Measurements from ENCODE around the gene ALKBH5. TPM values are rescaled to one million over a fixed set of nuclear protein-coding genes. Genes with fewer than 3 reads are reported as not detected.

The ALKBH5 gene
- total RNA-seq, 1 experiment from 2014 or later = 97.8 TPM

- no peak for TF ChIP-seq RAD21 (IDR thresholded peaks at IDR 0.05; ENCODE audit: low read depth)
- no peak for TF ChIP-seq JUND (IDR thresholded peaks at IDR 0.05)
- no peak for TF ChIP-seq MAX (IDR thresholded peaks at IDR 0.05)
These were observed 45.6 kb downstream of the ALKBH5 start (continued) for GRCh38 chr17:18229254-18229653.

- peaks cover 17% of the 10 kb centered on the region for H3K79me2 ChIP-seq (ENCODE audit: insufficient read depth, low read length)
- POLR2A ChIA-PET = no interaction called here
- no peak for DNase-seq (ENCODE audit: low read depth, low spot score)
These were observed 46.1 kb downstream of the ALKBH5 start for GRCh38 chr17:18229771-18230170.

More at GRCh38 chr17:18229771-18230170, 46.1 kb downstream of the ALKBH5 start:
- no peak for ATAC-seq
- Histone ChIP-seq H3K27ac (ENCODE audit: low read depth, low read length) (no peak overlapping the region), H3K4me2 (ENCODE audit: low read length) (no peak overlapping the region), H3K9me3 (ENCODE audit: control insufficient read depth in 1 of 2, insufficient read depth in 1 of 2, low read depth in 1 of 2, low read length in 2 of 2) (no peaks in the 10 kb centered on the region), H3K4me1 (ENCODE audit: control insufficient read depth in 1 of 2, insufficient read depth in 2 of 2, low read length in 2 of 2) (peaks cover 11 to 13% of the 10 kb centered on the region in 2 experiments; a peak in 3 of 4 replicates), H4K20me1 (ENCODE audit: insufficient read depth) (no peaks in the 10 kb centered on the region), H3K9me2 (ENCODE audit: insufficient read depth) (no peaks in the 10 kb centered on the region), H3K27me3 (ENCODE audit: insufficient read depth, low read length) (no peaks in the 10 kb centered on the region), H2AFZ (ENCODE audit: low read depth, low read length, poor library complexity, severe bottlenecking) (no peak overlapping the region), H3K9ac (ENCODE audit: low read length) (no peak overlapping the region), H3K36me3 (ENCODE audit: control insufficient read depth in 1 of 2, insufficient read depth in 2 of 2, low read length in 2 of 2) (no peaks in the 10 kb centered on the region), H3K4me3 (replicated peaks in 1 of 2; ENCODE audit: low read depth in 1 of 2, low read length in 2 of 2) (no peak overlapping the region)
- TF ChIP-seq CTCF (IDR thresholded peaks at IDR 0.05 in 2 of 3, conservative IDR thresholded peaks at IDR 0.05 in 1 of 3; ENCODE audit: borderline replicate concordance in 1 of 3, insufficient read depth in 1 of 3, low read depth in 2 of 3, low read length in 2 of 3) = no peak
- no peak for TF ChIP-seq CEBPB (IDR thresholded peaks at IDR 0.05; ENCODE audit: low read depth)
- TF ChIP-seq EGR1 (IDR thresholded peaks at IDR 0.05; ENCODE audit: low read depth) = no peak
- no peak for TF ChIP-seq TCF7L2 (IDR thresholded peaks at IDR 0.05; ENCODE audit: borderline replicate concordance, extremely low read depth, insufficient read depth, insufficient read length)
- TF ChIP-seq MAX (IDR thresholded peaks at IDR 0.05) = no peak
- TF ChIP-seq SP1 (IDR thresholded peaks at IDR 0.05; ENCODE audit: low read depth) = no peak
- TF ChIP-seq POLR2AphosphoS5 (IDR thresholded peaks at IDR 0.05; ENCODE audit: low read depth, low read length) = no peak
- no peak for TF ChIP-seq CBX3 (IDR thresholded peaks at IDR 0.05; ENCODE audit: low read depth)
- TF ChIP-seq SIN3A (IDR thresholded peaks at IDR 0.05; ENCODE audit: low read depth) = no peak
- no peak for TF ChIP-seq ZBTB33 (IDR thresholded peaks at IDR 0.05; ENCODE audit: extremely low read depth, insufficient replicate concordance, low read length)
- no peak for TF ChIP-seq EZH2 (IDR thresholded peaks at IDR 0.05)
- no peak for TF ChIP-seq YY1 (IDR thresholded peaks at IDR 0.05; ENCODE audit: extremely low read depth, insufficient replicate concordance, low read depth, low read length)
- TF ChIP-seq SRF (IDR thresholded peaks at IDR 0.05; ENCODE audit: low read depth) = no peak
- no peak for TF ChIP-seq POLR2A (IDR thresholded peaks at IDR 0.05; ENCODE audit: borderline replicate concordance, extremely low read depth, insufficient read depth, insufficient read length)
- TF ChIP-seq ATF3 (IDR thresholded peaks at IDR 0.05) = no peak
- RAD21 ChIA-PET (ENCODE audit: low non-redundant PET in 1 of 2, low total read pairs in 2 of 2, uncharacterized antibody in 2 of 2, unreplicated experiment in 2 of 2) = no interaction called here
- BruUV-seq (replicated peaks) = no TSS peak
- intact Hi-C loops (cut with micrococcal nuclease) = no loop called here
- CTCF ChIA-PET = no interaction called here
